Neural cell (in vitro differentiated cells): Measurements from ENCODE around the gene VN1R5. TPM values are rescaled to one million over a fixed set of nuclear protein-coding genes. Genes with fewer than 3 reads are reported as not detected.

Experiments used
- H2AFZ ChIP-seq: fragments of 200-600, 300-800 bp; sonication (generic), shearing (Covaris generic); 2 replicates; pipeline ENCODE4 v1.6.0; 2014; ENCODE audit warnings: low read depth, mild to moderate bottlenecking, antibody characterized with exemption, low read length, moderate library complexity
- H3F3A ChIP-seq: fragments of 200-600 bp; shearing (Covaris generic); 2 replicates; pipeline ENCODE4 v1.6.1; 2016; ENCODE audit warnings: mild to moderate bottlenecking, moderate library complexity, mixed read lengths, antibody characterized with exemption, low read length; ENCODE audit not compliant: insufficient read depth, poor library complexity, severe bottlenecking
- H3K27ac ChIP-seq: fragments of 200-600, 300-800 bp; sonication (generic), shearing (Covaris generic); 2 replicates; pipeline ENCODE4 v1.5.1; 2014; ENCODE audit warnings: mild to moderate bottlenecking, low read length, moderate library complexity
- H3K27me3 ChIP-seq: fragments of 300-800, 200-600 bp; sonication (generic), shearing (Covaris generic); 2 replicates; pipeline ENCODE4 v1.6.0; 2014; ENCODE audit warnings: mild to moderate bottlenecking, low read depth, low read length, moderate library complexity; ENCODE audit not compliant: insufficient read depth
- H3K36me3 ChIP-seq: fragments of 300-800, 200-600 bp; sonication (generic), shearing (Covaris generic); 2 replicates; pipeline ENCODE4 v1.5.1; 2014; ENCODE audit warnings: mild to moderate bottlenecking, antibody characterized with exemption, low read length, moderate library complexity; ENCODE audit not compliant: insufficient read depth
- H3K4me2 ChIP-seq: fragments of 300-800, 200-600 bp; sonication (generic), shearing (Covaris generic); 2 replicates; pipeline ENCODE4 v1.6.0; 2014; ENCODE audit warnings: mild to moderate bottlenecking, low read length
- H3K4me3 ChIP-seq: fragments of 300-800, 200-600 bp; sonication (generic), shearing (Covaris generic); 2 replicates; pipeline ENCODE4 v1.5.1; 2014; ENCODE audit warnings: mild to moderate bottlenecking, low read length, moderate library complexity
- H3K79me2 ChIP-seq: fragments of 200-600 bp; shearing (Covaris generic); replicated peaks from 2 replicates; pipeline ENCODE4 v1.6.0; 2014; ENCODE audit warnings: mild to moderate bottlenecking, low read length, moderate library complexity; ENCODE audit not compliant: insufficient read depth
- H3K9ac ChIP-seq: fragments of 300-800, 200-600 bp; sonication (generic), shearing (Covaris generic); 2 replicates; pipeline ENCODE4 v1.6.1; 2016; ENCODE audit warnings: mild to moderate bottlenecking, low read length, mixed read lengths
- H3K9me2 ChIP-seq: fragments of 200-600 bp; shearing (Covaris generic); 2 replicates; pipeline ENCODE4 v1.6.1; 2016; ENCODE audit warnings: mild to moderate bottlenecking, low read length, mixed read lengths; ENCODE audit not compliant: insufficient read depth
- H3K9me3 ChIP-seq: fragments of 200-600, 300-800 bp; sonication (generic), shearing (Covaris generic); 2 replicates; pipeline ENCODE4 v1.6.1; 2016; ENCODE audit warnings: mild to moderate bottlenecking, mixed run types, low read length, moderate library complexity, mixed read lengths
- H4K20me1 ChIP-seq: fragments of 200-600 bp; shearing (Covaris generic); 2 replicates; pipeline ENCODE4 v1.6.1; 2016; ENCODE audit warnings: mild to moderate bottlenecking, mixed run types; ENCODE audit not compliant: insufficient read depth
- EP300 ChIP-seq: fragments of 450-650 bp; conservative IDR thresholded peaks from 2 replicates; pipeline ENCODE4 v1.6.1; 2014; ENCODE audit warnings: antibody characterized with exemption, mild to moderate bottlenecking, moderate library complexity; ENCODE audit not compliant: poor library complexity, severe bottlenecking
- EZH2 ChIP-seq: fragments of 200-600, 300-800 bp; shearing (Covaris generic), sonication (generic); IDR thresholded peaks from 2 replicates; pipeline ENCODE4 v1.6.1; 2014; ENCODE audit warnings: antibody characterized with exemption, low read length, borderline replicate concordance, mild to moderate bottlenecking; ENCODE audit not compliant: insufficient read depth, poor library complexity, severe bottlenecking
- MXI1 ChIP-seq: fragments of 450-650 bp; conservative IDR thresholded peaks from 2 replicates; pipeline ENCODE4 v1.6.1; 2014; ENCODE audit warnings: antibody characterized with exemption, mild to moderate bottlenecking; ENCODE audit not compliant: poor library complexity, severe bottlenecking
- POLR2AphosphoS5 ChIP-seq: IDR thresholded peaks from 2 replicates; pipeline ENCODE4 v1.6.1; 2012
- RAD21 ChIP-seq: fragments of 450-650 bp; conservative IDR thresholded peaks from 2 replicates; pipeline ENCODE4 v1.6.1; 2014; ENCODE audit warnings: antibody characterized with exemption, mild to moderate bottlenecking, moderate library complexity
- SMC3 ChIP-seq: fragments of 450-650 bp; conservative IDR thresholded peaks from 2 replicates; pipeline ENCODE4 v1.6.1; 2014; ENCODE audit warnings: antibody characterized with exemption, mild to moderate bottlenecking, moderate library complexity; ENCODE audit not compliant: poor library complexity
- TAF1 ChIP-seq: IDR thresholded peaks from 2 replicates; pipeline ENCODE4 v1.6.1; 2012; ENCODE audit warnings: low read depth
- polyA plus RNA-seq: library from polyadenylated mRNA; depleted of rRNA; stranded (reverse); fragments of >200 nt; gene quantifications from 2 replicates; pipeline ENCODE4 v1.2.3, GENCODE V29; 2014
- TF ChIP-seq, protein P1 (sequence below): IDR thresholded peaks from 2 replicates; pipeline ENCODE4 v1.6.1; 2012; ENCODE audit warnings: borderline replicate concordance
- TF ChIP-seq, protein P2 (sequence below): fragments of 450-650 bp; IDR thresholded peaks from 2 replicates; pipeline ENCODE4 v1.5.1; 2014; ENCODE audit warnings: antibody characterized with exemption, mild to moderate bottlenecking, moderate library complexity; ENCODE audit not compliant: poor library complexity, severe bottlenecking

VN1R5 gene
- polyA plus RNA-seq, 1 donor from 2014 or later, result not detected

DNA sequence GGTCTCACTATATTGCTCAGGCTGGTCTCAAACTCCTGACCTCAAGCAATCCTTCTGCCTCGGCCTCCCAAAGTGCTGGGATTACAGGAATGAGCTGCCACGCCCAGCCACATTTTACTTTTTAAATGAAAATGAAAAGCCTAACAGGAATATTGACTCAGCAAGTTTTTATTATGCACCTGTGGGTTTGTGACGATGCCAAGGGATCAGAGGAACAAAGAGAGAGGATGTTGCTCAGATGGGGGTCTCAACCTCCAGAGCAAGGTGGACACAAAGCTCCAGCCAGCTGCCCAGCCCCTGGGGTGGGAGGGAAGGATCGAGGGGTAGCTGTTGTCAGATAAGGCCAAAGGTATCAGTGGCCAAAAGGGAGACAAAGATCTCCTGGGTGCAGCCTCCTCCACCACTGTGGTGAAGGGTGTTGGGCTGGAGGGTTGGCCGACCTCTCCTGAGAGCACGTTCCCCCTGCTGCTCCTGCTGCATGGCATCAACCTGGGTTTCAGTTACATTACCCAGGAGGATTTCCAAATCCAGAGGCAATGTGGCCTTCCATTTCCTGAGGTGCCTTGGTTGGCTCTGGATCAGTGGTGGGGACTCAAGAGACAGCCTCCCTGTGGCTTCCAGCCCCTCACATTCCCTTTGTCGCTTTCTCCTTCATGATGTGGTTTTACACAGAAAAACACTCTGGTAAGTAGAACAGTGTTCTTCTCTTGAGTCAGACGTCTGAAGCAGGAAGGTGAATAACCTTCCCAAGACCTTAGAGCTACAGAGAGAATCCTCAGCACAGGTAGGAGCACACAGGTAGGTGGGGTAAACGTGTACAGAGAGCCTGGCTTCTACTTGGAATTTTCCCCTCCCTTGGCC, 41.6 kb downstream of the VN1R5 start:
- no peak overlapping the region for H3K4me2 ChIP-seq
- H4K20me1 ChIP-seq, result no peaks in the 10 kb centered on the region
- no peak overlapping the region for H2AFZ ChIP-seq
- no peaks in the 10 kb centered on the region for H3K79me2 ChIP-seq
- no peak overlapping the region for H3K4me3 ChIP-seq
- TF ChIP-seq, protein P1, sequence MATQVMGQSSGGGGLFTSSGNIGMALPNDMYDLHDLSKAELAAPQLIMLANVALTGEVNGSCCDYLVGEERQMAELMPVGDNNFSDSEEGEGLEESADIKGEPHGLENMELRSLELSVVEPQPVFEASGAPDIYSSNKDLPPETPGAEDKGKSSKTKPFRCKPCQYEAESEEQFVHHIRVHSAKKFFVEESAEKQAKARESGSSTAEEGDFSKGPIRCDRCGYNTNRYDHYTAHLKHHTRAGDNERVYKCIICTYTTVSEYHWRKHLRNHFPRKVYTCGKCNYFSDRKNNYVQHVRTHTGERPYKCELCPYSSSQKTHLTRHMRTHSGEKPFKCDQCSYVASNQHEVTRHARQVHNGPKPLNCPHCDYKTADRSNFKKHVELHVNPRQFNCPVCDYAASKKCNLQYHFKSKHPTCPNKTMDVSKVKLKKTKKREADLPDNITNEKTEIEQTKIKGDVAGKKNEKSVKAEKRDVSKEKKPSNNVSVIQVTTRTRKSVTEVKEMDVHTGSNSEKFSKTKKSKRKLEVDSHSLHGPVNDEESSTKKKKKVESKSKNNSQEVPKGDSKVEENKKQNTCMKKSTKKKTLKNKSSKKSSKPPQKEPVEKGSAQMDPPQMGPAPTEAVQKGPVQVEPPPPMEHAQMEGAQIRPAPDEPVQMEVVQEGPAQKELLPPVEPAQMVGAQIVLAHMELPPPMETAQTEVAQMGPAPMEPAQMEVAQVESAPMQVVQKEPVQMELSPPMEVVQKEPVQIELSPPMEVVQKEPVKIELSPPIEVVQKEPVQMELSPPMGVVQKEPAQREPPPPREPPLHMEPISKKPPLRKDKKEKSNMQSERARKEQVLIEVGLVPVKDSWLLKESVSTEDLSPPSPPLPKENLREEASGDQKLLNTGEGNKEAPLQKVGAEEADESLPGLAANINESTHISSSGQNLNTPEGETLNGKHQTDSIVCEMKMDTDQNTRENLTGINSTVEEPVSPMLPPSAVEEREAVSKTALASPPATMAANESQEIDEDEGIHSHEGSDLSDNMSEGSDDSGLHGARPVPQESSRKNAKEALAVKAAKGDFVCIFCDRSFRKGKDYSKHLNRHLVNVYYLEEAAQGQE, result no peak
- TF ChIP-seq POLR2AphosphoS5 (no peak), MXI1 (no peak), RAD21 (no peak), TAF1 (no peak), EP300 (no peak), SMC3 (no peak), EZH2 (no peak)
- TF ChIP-seq, protein P2, sequence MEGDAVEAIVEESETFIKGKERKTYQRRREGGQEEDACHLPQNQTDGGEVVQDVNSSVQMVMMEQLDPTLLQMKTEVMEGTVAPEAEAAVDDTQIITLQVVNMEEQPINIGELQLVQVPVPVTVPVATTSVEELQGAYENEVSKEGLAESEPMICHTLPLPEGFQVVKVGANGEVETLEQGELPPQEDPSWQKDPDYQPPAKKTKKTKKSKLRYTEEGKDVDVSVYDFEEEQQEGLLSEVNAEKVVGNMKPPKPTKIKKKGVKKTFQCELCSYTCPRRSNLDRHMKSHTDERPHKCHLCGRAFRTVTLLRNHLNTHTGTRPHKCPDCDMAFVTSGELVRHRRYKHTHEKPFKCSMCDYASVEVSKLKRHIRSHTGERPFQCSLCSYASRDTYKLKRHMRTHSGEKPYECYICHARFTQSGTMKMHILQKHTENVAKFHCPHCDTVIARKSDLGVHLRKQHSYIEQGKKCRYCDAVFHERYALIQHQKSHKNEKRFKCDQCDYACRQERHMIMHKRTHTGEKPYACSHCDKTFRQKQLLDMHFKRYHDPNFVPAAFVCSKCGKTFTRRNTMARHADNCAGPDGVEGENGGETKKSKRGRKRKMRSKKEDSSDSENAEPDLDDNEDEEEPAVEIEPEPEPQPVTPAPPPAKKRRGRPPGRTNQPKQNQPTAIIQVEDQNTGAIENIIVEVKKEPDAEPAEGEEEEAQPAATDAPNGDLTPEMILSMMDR, result no peak
- H3K36me3 ChIP-seq, result no peaks in the 10 kb centered on the region
- no peaks in the 10 kb centered on the region for H3K27me3 ChIP-seq
- H3K27ac ChIP-seq, result no peak overlapping the region
- H3K9me2 ChIP-seq, result no peaks in the 10 kb centered on the region
- H3K9ac ChIP-seq, result no peak overlapping the region
- H3F3A ChIP-seq, result no peaks in the 10 kb centered on the region
- no peaks in the 10 kb centered on the region for H3K9me3 ChIP-seq

DNA sequence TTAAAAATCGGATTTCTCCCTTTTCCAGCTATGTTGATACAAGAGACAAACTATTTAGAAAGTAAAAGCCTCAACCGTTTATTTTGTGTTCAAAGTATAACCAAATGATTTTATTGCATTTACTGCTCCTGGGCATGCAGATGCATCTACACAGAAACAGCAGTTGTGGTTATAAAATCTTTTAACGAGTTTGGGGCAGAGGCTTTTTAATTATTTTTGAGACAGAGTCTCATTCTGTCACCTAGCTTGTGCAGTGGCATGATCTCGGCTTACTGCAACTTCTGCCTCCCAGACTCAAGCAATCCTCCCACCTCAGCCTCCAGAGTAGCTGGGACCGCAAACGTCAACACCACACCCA, 42.2 kb downstream of the VN1R5 start:
- no peak overlapping the region for H2AFZ ChIP-seq
- H3K9me3 ChIP-seq, result no peaks in the 10 kb centered on the region
- H3K27me3 ChIP-seq, result no peaks in the 10 kb centered on the region
- no peak overlapping the region for H3K9ac ChIP-seq
- TF ChIP-seq MXI1 (no peak), EP300 (no peak), RAD21 (no peak), SMC3 (no peak), EZH2 (no peak), TAF1 (no peak)
- TF ChIP-seq, protein P1, result no peak
- TF ChIP-seq, protein P2, result no peak
- no peak overlapping the region for H3K27ac ChIP-seq
- no peaks in the 10 kb centered on the region for H3F3A ChIP-seq
- H3K36me3 ChIP-seq, result no peaks in the 10 kb centered on the region
- H4K20me1 ChIP-seq, result no peaks in the 10 kb centered on the region
- no peaks in the 10 kb centered on the region for H3K79me2 ChIP-seq
- H3K4me3 ChIP-seq, result no peak overlapping the region
- no peaks in the 10 kb centered on the region for H3K9me2 ChIP-seq
- H3K4me2 ChIP-seq, result no peak overlapping the region
